PC-9 (cell line): ENCODE data around the gene PTK6. TPM values are rescaled to one million over a fixed set of nuclear protein-coding genes. Genes with fewer than 3 reads are reported as not detected.

Source experiments
- BruUV-seq: library from RNA; stranded (reverse); fragments of 400-500 nt; replicated peaks from 2 replicates; lab custom pipeline; 2021; lab: Mats Ljungman, UMichigan
- CTCF ChIA-PET: fragments of 300-600 bp; sonication (Branson Sonifier 250); formaldehyde crosslinking; loops from one replicate; lab custom pipeline; 2022; ENCODE audit warnings: antibody characterized with exemption; lab: Charles Lee
- POLR2A ChIA-PET: fragments of 300-600 bp; sonication (Branson Sonifier 250); formaldehyde crosslinking; loops from one replicate; lab custom pipeline; 2022; ENCODE audit warnings: antibody characterized with exemption; ENCODE audit not compliant: unreplicated experiment; lab: Charles Lee
- DNase-seq, 2 experiments: peaks; one replicate each; pipeline versions ENCODE4 v3.0.0 to v3.0.0-alpha.2; 2015 to 2022; ENCODE audit warnings: mixed read lengths in 1 of 2
- H2AFZ ChIP-seq: fragments of 200-600 bp; sonication (generic); 2 replicates; pipeline ENCODE4 v1.8.1; 2017; ENCODE audit warnings: antibody characterized with exemption
- H3F3A ChIP-seq: fragments of 200-600 bp; sonication (generic); 2 replicates; pipeline ENCODE4 v1.8.1; 2017; ENCODE audit warnings: antibody characterized with exemption, mild to moderate bottlenecking, low read depth; ENCODE audit not compliant: insufficient read depth
- H3K27ac ChIP-seq: fragments of 200-600 bp; sonication (generic); 2 replicates; pipeline ENCODE4 v1.6.1; 2016; ENCODE audit warnings: mixed run types
- H3K27me3 ChIP-seq: fragments of 200-600 bp; sonication (generic); 2 replicates; pipeline ENCODE4 v1.6.1; 2016; ENCODE audit warnings: low read depth, mixed run types; ENCODE audit not compliant: insufficient read depth
- H3K36me3 ChIP-seq: fragments of 200-600 bp; sonication (generic); 2 replicates; pipeline ENCODE4 v1.6.1; 2016; ENCODE audit warnings: low read depth, mixed run types
- H3K4me1 ChIP-seq: fragments of 200-600 bp; sonication (generic); replicated peaks from 2 replicates; pipeline ENCODE4 v1.6.1; 2016; ENCODE audit warnings: mixed run types; ENCODE audit not compliant: insufficient read depth
- H3K4me2 ChIP-seq: fragments of 200-600 bp; sonication (generic); 2 replicates; pipeline ENCODE4 v1.6.1; 2017; ENCODE audit warnings: mixed run types
- H3K4me3 ChIP-seq: fragments of 200-600 bp; sonication (generic); 2 replicates; pipeline ENCODE4 v1.6.1; 2016; ENCODE audit warnings: mixed run types
- H3K79me2 ChIP-seq: fragments of 200-600 bp; sonication (generic); 2 replicates; pipeline ENCODE4 v1.6.1; 2017; ENCODE audit warnings: low read depth, mixed run types
- H3K9me2 ChIP-seq: fragments of 200-600 bp; sonication (generic); 2 replicates; pipeline ENCODE4 v1.8.1; 2017; ENCODE audit warnings: mild to moderate bottlenecking; ENCODE audit not compliant: insufficient read depth
- H3K9me3 ChIP-seq: fragments of 200-600 bp; sonication (generic); 2 replicates; pipeline ENCODE4 v1.8.1; 2016; ENCODE audit warnings: low read depth; ENCODE audit not compliant: insufficient read depth
- H4K20me1 ChIP-seq: fragments of 200-600 bp; sonication (generic); 2 replicates; pipeline ENCODE4 v1.8.1; 2017; ENCODE audit not compliant: insufficient read depth
- CTCF ChIP-seq: fragments of 200-600 bp; sonication (generic); conservative IDR thresholded peaks from 2 replicates; pipeline ENCODE4 v1.6.1; 2017; ENCODE audit warnings: mixed run types, antibody characterized with exemption, mild to moderate bottlenecking, moderate library complexity
- EZH2 ChIP-seq: fragments of 200-600 bp; sonication (generic); IDR thresholded peaks from 2 replicates; pipeline ENCODE4 v1.8.0; 2017; ENCODE audit warnings: antibody characterized with exemption, low read depth
- intact Hi-C: fragments of 100-400 bp; cut with micrococcal nuclease; formaldehyde crosslinking; loops from one replicate; pipeline ENCODE4 v1.10.0; 2022; ENCODE audit not compliant: unreplicated experiment
- total RNA-seq: library from RNA; stranded (reverse); gene quantifications from 2 replicates; pipeline ENCODE4 v1.2.3, GENCODE V29; 2021

PTK6 gene
- total RNA-seq, 1 experiment from 2014 or later: 12.9 TPM

DNA sequence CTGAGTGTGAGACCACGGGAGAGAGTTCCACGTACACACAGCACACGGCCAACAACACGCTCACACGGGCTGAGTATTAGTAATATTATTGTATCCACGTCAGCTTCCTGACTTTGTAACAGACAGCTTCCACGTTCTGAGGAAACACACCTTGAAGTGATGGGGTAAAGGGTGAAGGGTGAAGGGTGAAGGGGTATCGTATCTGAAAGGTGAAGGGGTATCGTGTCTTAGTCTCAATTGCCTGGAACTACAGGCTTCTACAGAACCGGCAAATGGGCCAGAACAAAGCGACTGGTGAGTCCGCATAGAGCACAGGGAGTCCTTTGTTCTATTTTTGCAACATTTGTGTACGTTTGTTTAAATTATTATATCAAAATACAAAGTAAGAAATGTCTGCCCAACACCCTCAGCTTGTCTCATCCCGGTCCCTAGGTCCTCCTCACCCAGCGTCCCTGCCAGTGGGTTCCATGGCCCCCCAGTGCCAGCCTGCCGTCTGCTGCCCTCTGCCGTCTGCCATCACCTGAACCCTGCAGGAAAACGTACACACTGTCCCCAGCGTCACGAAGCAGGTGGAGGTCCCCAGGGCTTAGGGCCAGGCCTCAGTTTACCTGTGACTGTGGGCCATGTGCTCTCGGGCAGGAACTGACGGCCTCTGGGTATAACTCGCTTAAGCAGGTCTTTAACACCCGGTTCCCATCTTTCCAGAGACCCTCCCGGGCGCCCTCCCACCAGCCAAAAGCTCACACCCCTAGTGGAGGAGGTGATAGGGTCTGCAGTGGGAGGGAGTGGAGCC is 41.2 kb upstream of the PTK6 start:
- BruUV-seq: no TSS peak
- CTCF ChIA-PET: no interaction called here
- H3K9me3 ChIP-seq: no peaks in the 10 kb centered on the region
- peaks cover 2% of the 10 kb centered on the region; the same call in 1 of the 2 replicates for H3K79me2 ChIP-seq
- H3K4me2 ChIP-seq: no peak overlapping the region
- intact Hi-C loops: no loop called here
- no peak overlapping the region for H3K4me3 ChIP-seq
- no peaks in the 10 kb centered on the region for H3K27me3 ChIP-seq
- no peak overlapping the region for H3K27ac ChIP-seq
- 0 out of 2 replicates have a peak, but pooled peaks cover under 1% of the 10 kb centered on the region for H4K20me1 ChIP-seq
- no peak for DNase-seq
- H2AFZ ChIP-seq: no peak overlapping the region
- H3K36me3 ChIP-seq: no peaks in the 10 kb centered on the region
- peaks cover 25% of the 10 kb centered on the region for H3F3A ChIP-seq
- POLR2A ChIA-PET: no interaction called here
- TF ChIP-seq EZH2 (no peak), CTCF (no peak)
- peaks cover 12% of the 10 kb centered on the region for H3K4me1 ChIP-seq
- no peaks in the 10 kb centered on the region for H3K9me2 ChIP-seq

DNA sequence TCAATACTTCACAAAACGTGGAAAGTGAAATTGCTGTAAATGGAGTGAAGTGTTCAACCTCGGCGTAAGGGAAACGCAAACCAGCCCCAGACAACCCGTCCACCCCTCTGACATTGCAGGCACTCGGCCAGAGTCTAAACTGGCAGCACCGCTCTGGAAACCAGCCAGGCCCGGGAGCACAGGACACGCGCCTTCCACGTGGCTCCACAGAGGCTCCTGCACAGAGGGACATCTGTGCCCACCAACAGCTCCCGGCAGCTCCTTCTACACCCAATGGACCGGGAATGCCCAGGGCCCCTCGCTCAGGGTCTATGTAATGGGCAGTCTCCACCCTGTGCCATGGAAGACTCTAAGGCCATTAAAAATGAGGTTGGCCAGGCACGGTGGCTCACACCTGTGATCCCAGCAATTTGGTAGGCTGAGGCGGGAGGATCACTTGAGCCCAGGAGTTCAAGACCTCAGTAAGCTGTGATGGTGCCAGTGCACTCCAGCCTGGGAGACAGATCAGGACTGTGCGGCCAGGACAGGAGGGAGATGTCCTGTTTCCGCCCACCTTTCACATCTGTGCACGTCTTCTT is 40.2 kb upstream of the PTK6 start:
- no peak for TF ChIP-seq CTCF
- no peak for TF ChIP-seq EZH2
- no TSS peak for BruUV-seq
- Histone ChIP-seq H2AFZ (no peak overlapping the region), H3K79me2 (peaks cover 5% of the 10 kb centered on the region; the same call in 1 of the 2 replicates), H3K4me2 (no peak overlapping the region), H3K4me1 (peaks cover 17% of the 10 kb centered on the region), H3F3A (peaks cover 25% of the 10 kb centered on the region), H3K9me3 (no peaks in the 10 kb centered on the region), H3K9me2 (no peaks in the 10 kb centered on the region), H4K20me1 (0 out of 2 replicates have a peak, but pooled peaks cover 4% of the 10 kb centered on the region), H3K27me3 (no peaks in the 10 kb centered on the region), H3K36me3 (no peaks in the 10 kb centered on the region), H3K27ac (no peak overlapping the region), H3K4me3 (no peak overlapping the region)
- intact Hi-C loops: no loop called here
- CTCF ChIA-PET: no interaction called here
- POLR2A ChIA-PET: no interaction called here
- no peak for DNase-seq

GRCh38 chr20:63576311-63576710 is 39.1 kb upstream of the PTK6 start:
- POLR2A ChIA-PET: no interaction called here
- no peaks in the 10 kb centered on the region for H3K9me3 ChIP-seq
- H3K27ac ChIP-seq: no peak overlapping the region
- BruUV-seq: no TSS peak
- no peak overlapping the region for H2AFZ ChIP-seq
- 0 out of 2 replicates have a peak, but pooled peaks cover 4% of the 10 kb centered on the region for H4K20me1 ChIP-seq
- no peak for DNase-seq
- CTCF ChIA-PET: no interaction called here
- no peaks in the 10 kb centered on the region for H3K36me3 ChIP-seq
- H3K79me2 ChIP-seq: peaks cover 5% of the 10 kb centered on the region; the same call in 1 of the 2 replicates
- H3K4me2 ChIP-seq: no peak overlapping the region
- TF ChIP-seq CTCF (no peak), EZH2 (no peak)
- no peaks in the 10 kb centered on the region for H3K27me3 ChIP-seq
- H3K9me2 ChIP-seq: no peaks in the 10 kb centered on the region
- peaks cover 16% of the 10 kb centered on the region for H3K4me1 ChIP-seq
- H3F3A ChIP-seq: peaks cover 25% of the 10 kb centered on the region
- H3K4me3 ChIP-seq: no peak overlapping the region
- intact Hi-C loops: no loop called here
